ENCODE measurements around the gene LONP1. TPM values are rescaled to one million over a fixed set of nuclear protein-coding genes. Genes with fewer than 3 reads are reported as not detected.

The LONP1 gene
- total and polyA plus RNA-seq, 4 donors, result 32.3 to 83.9 (median 57.5) TPM

GRCh38 chr19:5767949-5768348 is 48.0 kb upstream of the LONP1 start:
- WGBS, result 93% methylated on average over 10 of the region's 10 CpGs
- H3K36me3 ChIP-seq (ENCODE audit: control insufficient read depth in 4 of 4, insufficient read depth in 3 of 4, low read depth in 1 of 4, low read length in 3 of 4), result no peaks in the 10 kb centered on the region
- TF ChIP-seq FOXA1 (IDR thresholded peaks at IDR 0.05), result no peak
- no peak for TF ChIP-seq FOXA2 (IDR thresholded peaks at IDR 0.05)
- no peak for TF ChIP-seq EGR1 (IDR thresholded peaks at IDR 0.05; ENCODE audit: low read depth in 2 of 2)
- TF ChIP-seq RAD21 (IDR thresholded peaks at IDR 0.05), result no peak
- no peaks in the 10 kb centered on the region for H3K9me3 ChIP-seq (ENCODE audit: control insufficient read depth in 4 of 4, low read length in 3 of 4)
- DNase-seq (ENCODE audit: low spot score), result no peak
- H3K4me1 ChIP-seq (ENCODE audit: control insufficient read depth in 4 of 4, insufficient read depth in 4 of 4, low read length in 3 of 4), result no peaks in the 10 kb centered on the region
- no peak overlapping the region for H3K27ac ChIP-seq (ENCODE audit: low read depth in 1 of 2, low read length in 2 of 2)
- H3K4me3 ChIP-seq (ENCODE audit: low read depth in 1 of 3, low read length in 3 of 3), result no peak overlapping the region
- H3K27me3 ChIP-seq (ENCODE audit: control insufficient read depth in 4 of 4, insufficient read depth in 4 of 4, low read length in 3 of 4), result no peaks in the 10 kb centered on the region
- no peak overlapping the region for H3K9ac ChIP-seq (ENCODE audit: low read depth in 1 of 2, low read length in 2 of 2)

DNA sequence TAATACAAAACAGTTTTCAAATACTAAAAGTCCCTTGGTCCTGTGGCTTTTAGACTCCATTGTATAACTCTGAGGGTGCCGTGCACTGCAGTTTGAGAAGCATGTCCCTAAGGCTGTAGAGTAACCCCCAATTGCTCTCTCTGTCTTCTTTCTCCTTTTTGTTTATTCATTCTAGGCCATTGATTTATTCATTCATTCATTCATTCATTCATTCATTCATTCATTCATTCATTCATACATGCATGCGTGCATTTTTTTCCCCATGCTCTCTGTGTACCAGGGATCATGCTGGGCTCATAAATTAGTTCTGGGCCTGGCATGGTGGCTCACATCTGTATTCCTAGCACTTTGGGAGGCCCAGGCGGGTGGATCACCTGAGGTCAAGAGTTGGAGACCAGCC is 45.3 kb upstream of the LONP1 start:
- peaks cover 0 to 3% (median 0%) of the 10 kb centered on the region in 4 donors for H3K27me3 ChIP-seq (ENCODE audit: control insufficient read depth in 4 of 4, insufficient read depth in 4 of 4, low read length in 3 of 4)
- H3K36me3 ChIP-seq (ENCODE audit: control insufficient read depth in 4 of 4, insufficient read depth in 3 of 4, low read depth in 1 of 4, low read length in 3 of 4), result no peaks in the 10 kb centered on the region
- no peak for DNase-seq (ENCODE audit: low spot score)
- 98% methylated on average over 3 of the region's 3 CpGs for WGBS
- no peak overlapping the region for H3K27ac ChIP-seq (ENCODE audit: low read depth in 1 of 2, low read length in 2 of 2)
- H3K4me3 ChIP-seq (ENCODE audit: low read depth in 1 of 3, low read length in 3 of 3), result no peak overlapping the region
- no peak overlapping the region for H3K9ac ChIP-seq (ENCODE audit: low read depth in 1 of 2, low read length in 2 of 2)
- no peak for TF ChIP-seq RXRA (IDR thresholded peaks at IDR 0.05)
- TF ChIP-seq YY1 (IDR thresholded peaks at IDR 0.05), result no peak
- no peak for TF ChIP-seq RAD21 (IDR thresholded peaks at IDR 0.05)
- no peak for TF ChIP-seq ZBTB33 (IDR thresholded peaks at IDR 0.05)
- no peak for TF ChIP-seq JUND (IDR thresholded peaks at IDR 0.05)
- no peak for TF ChIP-seq HNF4A (conservative IDR thresholded peaks at IDR 0.05)
- no peak for TF ChIP-seq SP1 (IDR thresholded peaks at IDR 0.05)
- TF ChIP-seq GABPA (IDR thresholded peaks at IDR 0.05 in 1 of 2, conservative IDR thresholded peaks at IDR 0.05 in 1 of 2), result no peak
- no peak for TF ChIP-seq FOXA1 (IDR thresholded peaks at IDR 0.05)
- TF ChIP-seq TAF1 (conservative IDR thresholded peaks at IDR 0.05), result no peak
- TF ChIP-seq NR2F2 (IDR thresholded peaks at IDR 0.05), result no peak
- no peaks in the 10 kb centered on the region for H3K9me3 ChIP-seq (ENCODE audit: control insufficient read depth in 4 of 4, low read length in 3 of 4)
- no peaks in the 10 kb centered on the region for H3K4me1 ChIP-seq (ENCODE audit: control insufficient read depth in 4 of 4, insufficient read depth in 4 of 4, low read length in 3 of 4)

DNA sequence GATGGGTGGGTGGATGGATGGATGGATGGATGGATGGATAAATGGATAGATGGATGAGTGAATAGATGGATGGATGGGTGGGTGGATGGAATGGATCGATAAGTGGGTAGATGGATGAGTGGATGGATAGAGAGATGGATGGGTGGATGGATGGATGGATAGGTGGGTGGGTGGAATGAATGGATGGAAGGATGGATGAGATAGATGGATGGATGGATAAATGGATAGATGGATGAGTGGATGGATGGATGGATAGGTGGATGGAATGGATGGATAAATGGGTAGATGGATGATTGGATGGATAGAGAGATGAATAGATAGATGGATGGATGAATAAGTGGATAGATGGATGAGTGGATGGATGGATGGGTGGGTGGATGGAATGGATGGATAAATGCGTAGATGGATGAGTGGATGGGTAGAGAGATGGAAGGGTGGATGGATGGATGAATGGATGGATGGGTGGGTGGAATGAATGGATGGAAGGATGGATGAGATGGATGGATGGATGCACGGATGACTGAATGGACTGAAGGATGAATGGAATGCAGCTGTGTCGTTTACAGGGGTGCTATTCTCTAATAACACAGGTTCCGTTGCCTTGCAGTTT is 42.8 kb upstream of the LONP1 start:
- TF ChIP-seq SP1 (IDR thresholded peaks at IDR 0.05), result no peak
- no peak for TF ChIP-seq YY1 (IDR thresholded peaks at IDR 0.05)
- TF ChIP-seq FOXA1 (IDR thresholded peaks at IDR 0.05), result no peak
- TF ChIP-seq MAX (IDR thresholded peaks at IDR 0.05), result no peak
- no peak for TF ChIP-seq NR2F2 (IDR thresholded peaks at IDR 0.05)
- TF ChIP-seq FOXA2 (IDR thresholded peaks at IDR 0.05), result no peak
- no peak for TF ChIP-seq HNF4A (conservative IDR thresholded peaks at IDR 0.05)
- no peak for TF ChIP-seq HNF4G (IDR thresholded peaks at IDR 0.05)
- WGBS, result 87% methylated on average over 5 of the region's 5 CpGs
- no peak overlapping the region for H3K9ac ChIP-seq (ENCODE audit: low read depth in 1 of 2, low read length in 2 of 2)
- DNase-seq (ENCODE audit: low spot score), result no peak
- H3K27ac ChIP-seq (ENCODE audit: low read depth in 1 of 2, low read length in 2 of 2), result no peak overlapping the region
- H3K9me3 ChIP-seq (ENCODE audit: control insufficient read depth in 4 of 4, low read length in 3 of 4), result no peaks in the 10 kb centered on the region
- H3K36me3 ChIP-seq (ENCODE audit: control insufficient read depth in 4 of 4, insufficient read depth in 3 of 4, low read depth in 1 of 4, low read length in 3 of 4), result no peaks in the 10 kb centered on the region
- no peak overlapping the region for H3K4me3 ChIP-seq (ENCODE audit: low read depth in 1 of 3, low read length in 3 of 3)
- no peaks in the 10 kb centered on the region for H3K4me1 ChIP-seq (ENCODE audit: control insufficient read depth in 4 of 4, insufficient read depth in 4 of 4, low read length in 3 of 4)
- peaks cover 0 to 3% (median 0%) of the 10 kb centered on the region in 4 donors for H3K27me3 ChIP-seq (ENCODE audit: control insufficient read depth in 4 of 4, insufficient read depth in 4 of 4, low read length in 3 of 4)

Measured in liver (tissue), 9 donors.